Eye (tissue), 1 donor: ENCODE measurements around the gene VMAC.

ENCODE experiments used
- DNase-seq: peaks from one replicate; pipeline ENCODE4 v3.0.0-alpha.2; 2015

VMAC gene

DNA sequence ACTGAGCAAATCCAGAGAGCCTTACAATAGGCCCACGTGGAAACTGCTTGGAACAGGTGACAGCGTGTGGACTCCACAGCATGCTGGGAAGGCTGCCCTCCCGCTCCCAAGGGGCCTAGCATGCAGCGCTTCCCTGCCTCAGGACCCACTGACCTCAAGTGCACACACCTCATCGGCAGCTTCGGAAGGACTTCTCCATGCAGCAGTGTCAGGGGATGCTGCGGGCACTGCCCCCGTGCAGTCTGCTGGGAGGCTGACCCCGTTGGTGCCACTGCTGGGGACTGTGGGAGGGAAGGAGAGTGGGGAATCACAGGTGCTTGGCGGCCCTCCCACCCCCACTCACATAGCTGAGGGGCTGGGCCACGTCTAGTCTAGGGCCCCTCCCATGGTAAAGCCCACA, 26.6 kb downstream of the VMAC start:
- DNase-seq = no peak

DNA sequence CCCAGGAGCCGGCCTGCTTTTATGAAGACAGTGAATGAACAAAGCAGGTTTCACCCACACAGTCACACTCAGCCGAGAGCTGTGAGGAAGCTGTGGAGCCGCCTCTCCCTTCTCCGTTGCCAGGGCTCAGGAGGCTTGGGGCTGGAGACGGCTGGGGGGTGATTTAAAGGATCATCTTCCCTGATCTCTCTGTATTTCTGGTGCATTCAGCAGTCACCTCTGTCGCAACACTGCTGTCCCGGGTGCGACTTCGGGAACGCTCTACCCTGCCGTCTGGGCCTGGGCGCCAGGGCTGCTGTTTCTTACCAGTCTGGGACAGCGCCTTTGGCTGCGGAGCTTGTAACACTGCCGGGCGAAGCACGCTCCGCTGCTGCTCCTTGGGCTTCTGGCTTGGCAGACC, 27.5 kb downstream of the VMAC start:
- DNase-seq = no peak

DNA sequence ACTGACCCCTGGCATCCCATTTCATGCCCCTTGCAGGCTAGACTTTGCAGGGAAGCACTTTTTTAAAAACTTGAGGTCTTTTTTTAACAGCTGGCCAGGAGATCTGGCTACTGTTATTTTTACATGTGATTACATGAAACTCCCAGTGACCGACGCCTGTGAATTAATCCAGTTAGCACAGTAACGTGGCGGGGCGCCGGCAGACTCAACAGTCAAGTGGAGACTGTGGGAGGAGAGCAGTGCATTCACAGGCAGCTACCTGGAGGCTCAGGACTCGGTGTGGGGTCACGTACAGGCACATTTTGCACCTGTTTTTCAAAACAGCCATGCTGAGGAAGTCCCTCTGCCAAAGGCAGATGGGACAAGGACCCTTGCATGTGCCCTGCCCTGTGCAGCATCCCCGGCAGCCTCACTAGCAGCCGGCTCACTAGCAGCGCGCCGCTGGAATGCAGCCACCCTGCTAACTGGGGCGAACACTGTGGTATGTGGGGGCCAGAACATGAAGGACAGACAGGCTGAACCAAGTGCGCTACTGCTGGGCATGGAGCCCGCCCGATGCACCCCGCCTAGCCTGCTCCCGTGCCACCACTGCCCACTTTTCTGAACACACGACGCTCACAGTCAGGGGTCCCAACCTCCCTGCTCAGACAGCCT, 28.1 kb downstream of the VMAC start:
- no peak for DNase-seq

DNA sequence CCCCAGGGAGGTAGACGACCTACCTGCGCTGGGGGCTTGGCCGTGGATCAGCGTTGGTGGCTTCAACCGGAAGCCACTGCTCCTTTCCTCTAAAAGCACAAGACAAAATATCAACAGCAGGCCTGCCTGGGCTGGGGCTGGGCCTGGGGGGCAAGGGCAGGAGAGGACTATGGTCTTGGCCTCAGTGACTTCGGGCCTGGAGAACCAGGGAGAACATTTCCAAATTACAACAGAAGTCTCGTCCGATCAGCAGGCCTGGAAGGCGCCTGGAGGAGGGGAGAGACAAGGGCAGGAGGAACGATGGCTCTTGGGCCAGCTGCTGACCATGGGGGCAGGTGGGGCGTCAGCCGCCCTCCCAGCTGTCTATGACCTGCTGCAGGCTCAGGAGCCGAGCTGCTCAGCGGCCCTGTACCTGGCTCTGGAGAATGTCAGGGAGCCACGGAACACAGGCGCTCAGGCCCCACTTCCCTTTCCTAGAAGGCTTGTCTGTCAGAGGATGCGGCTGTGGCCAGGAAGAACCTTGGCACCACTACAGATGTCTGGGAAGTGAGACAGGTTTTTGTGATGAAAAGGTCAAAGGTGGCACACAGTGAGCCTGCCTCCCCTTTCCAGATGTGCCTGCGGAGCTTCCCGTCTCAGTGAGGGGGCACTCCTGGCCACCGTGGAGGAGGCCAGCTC, 28.9 kb downstream of the VMAC start:
- DNase-seq = no peak

DNA sequence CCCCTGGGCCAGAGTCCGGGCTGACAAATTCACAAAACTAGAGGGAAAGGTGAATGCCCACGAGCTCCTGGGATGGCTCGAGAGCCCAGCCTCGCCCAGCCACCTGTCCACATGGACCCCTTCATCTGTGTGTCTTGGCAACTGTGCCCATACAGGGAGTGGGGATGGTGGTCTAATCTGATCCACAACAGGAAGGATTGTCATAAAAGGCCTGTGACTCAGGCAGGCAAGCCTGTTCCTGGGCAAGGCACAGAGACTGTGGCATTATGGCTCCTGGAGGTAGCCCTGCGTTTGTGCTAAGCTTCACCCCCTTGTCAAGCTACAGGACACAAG, 29.4 kb downstream of the VMAC start:
- DNase-seq = no peak

DNA sequence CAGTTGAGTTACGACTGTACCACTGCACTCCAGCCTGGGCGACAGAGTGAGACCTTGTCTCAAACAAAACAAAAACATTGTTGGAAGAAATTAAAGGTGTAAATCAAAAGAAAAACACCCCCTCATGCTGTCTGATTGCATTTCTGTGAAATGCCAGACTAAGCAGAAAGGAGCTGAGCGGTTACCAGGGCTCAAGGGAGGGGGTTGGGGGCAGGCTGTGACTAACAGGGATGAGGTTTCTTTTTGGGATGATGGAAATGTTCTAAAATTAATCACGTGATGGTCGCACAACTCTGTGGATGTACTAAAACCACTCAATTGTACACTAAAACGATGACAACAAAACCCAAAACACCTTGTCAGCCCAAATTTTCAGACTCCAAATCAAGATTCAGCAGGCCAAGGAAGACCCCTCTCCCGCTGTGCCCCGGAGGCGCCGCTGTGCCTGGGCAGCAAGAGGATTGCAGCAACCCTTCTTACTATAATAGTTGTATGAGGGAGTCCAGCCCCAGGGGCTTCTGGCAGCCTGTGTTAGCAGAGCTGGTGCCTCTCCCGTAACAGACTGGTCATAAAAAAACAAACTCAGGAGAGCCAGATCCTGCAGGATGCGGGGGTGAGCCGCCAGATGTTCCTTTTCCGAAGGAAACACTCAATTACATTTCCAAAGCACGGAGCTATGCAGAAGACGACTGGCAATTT, 30.3 kb downstream of the VMAC start:
- DNase-seq = peak; percentile 53

DNA sequence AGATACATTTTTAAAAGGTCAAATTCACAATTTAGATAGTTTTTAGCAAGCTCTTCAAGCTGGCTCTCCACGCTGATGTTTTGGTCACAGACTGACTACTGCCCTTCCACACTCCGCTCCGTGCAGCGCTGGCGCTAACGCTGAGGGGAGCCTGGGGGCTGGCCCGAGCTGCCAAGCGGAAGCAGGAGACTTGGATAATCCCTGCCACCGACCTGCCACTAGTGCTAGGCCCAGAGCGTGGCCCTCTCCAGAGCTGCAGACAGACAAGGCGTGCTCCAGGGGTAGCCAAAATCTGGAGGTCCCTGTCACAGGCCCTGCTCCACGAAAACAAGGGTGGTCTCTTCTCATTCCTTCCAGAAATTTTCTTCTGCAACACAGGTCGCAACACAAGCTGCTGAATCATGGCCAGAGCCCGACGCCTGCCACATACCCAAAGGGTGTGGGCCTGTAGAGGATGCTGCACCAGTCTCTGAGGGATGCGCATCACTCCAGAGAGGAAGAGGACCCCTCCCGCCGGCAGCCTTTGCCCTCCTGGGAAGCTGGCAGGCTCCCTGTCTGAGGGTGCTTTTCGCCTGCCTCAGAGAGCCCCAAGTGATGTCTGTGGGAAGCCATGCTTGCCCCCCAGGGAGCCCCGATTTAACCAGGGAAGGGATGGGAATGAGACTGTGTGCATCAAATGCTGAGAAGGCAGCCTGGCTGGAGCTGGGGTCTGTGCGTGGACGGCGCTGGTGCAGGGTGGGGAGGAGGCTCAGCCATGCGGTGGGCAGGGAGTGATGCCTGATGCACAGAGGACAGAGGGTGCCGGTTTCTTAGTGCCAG, 31.0 kb downstream of the VMAC start:
- DNase-seq = no peak

DNA sequence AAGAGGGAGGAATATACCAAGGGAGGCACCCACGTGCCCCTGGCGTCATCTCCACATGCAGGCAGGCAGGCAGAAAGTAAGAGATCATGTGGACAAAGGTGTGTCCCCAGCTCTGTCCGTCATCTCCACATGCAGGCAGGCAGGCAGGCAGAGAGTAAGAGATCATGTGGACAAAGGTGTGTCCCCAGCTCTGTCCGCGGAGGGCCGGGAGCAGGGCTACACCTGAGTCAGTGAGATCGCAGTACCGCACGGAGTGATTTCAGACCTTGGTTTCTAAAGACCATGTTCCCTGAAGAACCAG, 31.6 kb downstream of the VMAC start:
- DNase-seq = no peak

DNA sequence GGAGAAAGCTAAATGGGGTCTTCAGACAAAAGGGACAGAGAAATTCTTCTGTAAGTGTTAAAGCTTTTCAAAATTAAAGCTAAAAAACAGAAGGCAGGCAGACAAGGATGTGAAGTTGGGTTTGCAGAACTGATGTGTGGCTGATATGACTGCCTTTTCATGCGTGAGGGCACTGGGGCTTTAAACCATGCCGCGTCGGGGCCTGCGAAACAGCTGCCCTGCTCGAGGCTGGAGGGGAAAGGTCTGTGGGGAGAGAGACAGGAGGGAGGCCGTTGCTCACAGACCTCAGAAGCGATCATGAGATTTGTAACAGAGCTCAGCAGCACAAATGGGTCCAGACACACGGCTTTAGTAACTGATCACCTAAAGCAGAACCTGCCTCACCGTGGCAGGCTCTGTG, 32.9 kb downstream of the VMAC start:
- peak; percentile 62 for DNase-seq

DNA sequence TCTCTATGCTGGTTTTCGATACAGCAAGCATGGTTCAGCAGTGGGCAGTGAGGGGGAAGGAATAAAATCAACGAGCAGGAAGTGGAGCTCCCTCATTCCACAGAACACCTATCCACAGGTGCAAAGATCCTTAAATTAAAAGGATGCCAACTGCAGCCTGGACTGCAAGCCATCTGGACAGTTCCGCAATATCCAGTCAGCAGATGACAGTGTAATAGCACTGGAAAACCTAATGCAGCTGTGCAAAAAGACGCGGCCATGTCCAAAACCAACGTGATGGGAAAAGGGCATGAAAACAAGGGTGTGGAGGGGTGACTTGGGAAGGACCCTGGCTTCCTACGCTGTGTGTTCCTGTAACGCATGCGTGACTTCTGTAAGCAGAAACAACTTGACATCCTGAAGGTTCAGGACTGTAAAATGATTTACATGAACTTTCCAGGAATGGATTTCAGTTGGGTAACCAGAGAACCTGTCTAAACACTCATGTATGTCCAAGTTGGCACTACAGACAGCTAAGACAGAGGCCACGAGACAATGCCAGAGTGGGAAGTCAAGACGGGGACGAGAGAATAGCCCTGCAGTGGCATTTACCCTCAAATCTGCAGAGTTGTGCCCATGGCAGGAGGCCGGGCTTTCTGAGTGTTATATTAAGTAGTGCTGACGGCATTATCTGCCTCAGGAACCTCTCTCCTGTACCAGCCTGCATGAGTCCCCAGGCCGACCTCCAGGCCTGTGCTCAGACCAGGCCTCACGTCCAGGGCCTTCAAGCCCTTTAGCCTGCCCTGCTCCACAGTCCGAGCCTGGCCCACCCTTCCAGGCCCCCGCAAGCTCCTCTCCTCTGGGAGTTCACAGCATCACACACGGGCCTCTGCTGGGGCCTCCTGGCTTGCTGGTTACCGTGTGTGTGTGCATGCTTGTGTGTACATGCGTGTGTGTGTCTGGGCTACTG, 35.9 kb downstream of the VMAC start:
- DNase-seq = no peak

DNA sequence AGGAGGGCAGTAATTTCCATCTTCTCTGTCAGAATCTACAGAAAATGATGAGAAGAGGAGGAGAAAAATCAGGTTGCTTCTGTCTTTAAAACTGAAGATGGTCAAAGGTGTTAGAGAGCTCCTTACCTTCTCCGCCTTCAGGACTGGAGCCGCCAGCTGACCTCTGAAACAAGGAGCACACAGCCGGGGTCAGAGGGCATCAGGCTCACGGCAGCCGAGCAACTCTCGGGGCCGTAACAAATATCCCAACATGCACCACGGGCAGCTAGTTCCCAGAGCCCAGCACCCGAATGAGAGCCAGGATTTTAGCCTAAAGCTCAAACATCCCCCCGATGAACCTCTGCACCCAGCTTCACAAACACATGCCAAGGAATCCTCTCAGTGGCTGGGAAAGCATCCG, 37.0 kb downstream of the VMAC start:
- no peak for DNase-seq

DNA sequence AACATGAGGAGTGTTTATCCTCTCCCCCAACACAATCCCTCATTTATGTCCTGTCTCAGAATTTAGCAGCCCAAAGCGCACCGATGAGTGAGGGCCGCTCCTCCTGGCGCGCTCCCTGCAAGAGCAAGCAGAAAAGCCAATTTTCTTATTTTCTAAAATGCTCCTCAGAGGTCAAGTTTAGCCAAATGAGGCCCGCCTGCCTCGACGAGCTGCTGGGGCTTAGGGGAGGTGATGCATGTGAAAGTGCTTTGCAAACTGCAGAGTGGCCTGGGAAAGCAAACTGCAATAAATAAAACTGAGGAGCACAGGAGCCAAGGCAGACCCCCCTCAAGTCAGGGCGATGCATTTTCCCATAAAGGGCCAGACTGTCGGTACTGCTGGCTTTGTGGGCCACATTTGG, 38.4 kb downstream of the VMAC start:
- DNase-seq = no peak

DNA sequence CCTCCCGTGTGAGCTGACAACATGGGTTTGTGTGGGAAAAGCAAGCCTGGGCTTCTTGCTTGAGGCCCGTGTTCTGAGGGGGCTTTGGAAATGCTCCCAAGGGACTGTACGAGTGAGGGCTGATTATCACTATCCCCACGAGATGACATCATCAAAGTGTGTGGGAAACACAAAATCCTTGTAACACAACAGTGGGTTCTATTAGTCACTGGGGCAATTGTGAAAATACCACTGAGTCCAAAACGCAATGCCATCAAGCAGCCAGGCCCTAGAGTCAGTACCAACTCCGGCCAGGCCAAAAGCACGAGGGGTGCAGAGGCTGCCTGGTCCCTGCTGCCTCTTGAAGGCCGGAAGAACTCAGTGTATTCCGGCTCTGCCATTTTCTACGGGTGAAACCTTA, 39.0 kb downstream of the VMAC start:
- no peak for DNase-seq

DNA sequence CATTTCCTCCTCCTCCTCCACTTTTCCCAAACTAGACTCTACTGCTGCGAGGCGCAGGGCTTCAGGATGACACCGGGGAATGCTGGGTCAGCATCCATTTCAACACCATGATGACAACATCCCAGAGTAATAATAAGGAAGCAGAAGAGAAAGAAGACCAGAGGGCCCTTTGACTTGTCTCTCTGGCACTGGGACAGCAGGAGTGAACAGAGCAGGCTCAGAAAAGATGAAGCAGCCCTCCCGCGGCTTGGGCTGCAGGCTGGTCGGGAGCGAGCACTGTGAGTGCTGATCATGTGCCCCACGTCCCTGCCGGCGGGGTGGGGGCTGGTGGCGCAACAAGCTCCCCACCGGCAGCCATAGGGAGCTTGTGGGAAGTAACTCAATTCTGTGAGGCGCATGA, 42.8 kb downstream of the VMAC start:
- no peak for DNase-seq

DNA sequence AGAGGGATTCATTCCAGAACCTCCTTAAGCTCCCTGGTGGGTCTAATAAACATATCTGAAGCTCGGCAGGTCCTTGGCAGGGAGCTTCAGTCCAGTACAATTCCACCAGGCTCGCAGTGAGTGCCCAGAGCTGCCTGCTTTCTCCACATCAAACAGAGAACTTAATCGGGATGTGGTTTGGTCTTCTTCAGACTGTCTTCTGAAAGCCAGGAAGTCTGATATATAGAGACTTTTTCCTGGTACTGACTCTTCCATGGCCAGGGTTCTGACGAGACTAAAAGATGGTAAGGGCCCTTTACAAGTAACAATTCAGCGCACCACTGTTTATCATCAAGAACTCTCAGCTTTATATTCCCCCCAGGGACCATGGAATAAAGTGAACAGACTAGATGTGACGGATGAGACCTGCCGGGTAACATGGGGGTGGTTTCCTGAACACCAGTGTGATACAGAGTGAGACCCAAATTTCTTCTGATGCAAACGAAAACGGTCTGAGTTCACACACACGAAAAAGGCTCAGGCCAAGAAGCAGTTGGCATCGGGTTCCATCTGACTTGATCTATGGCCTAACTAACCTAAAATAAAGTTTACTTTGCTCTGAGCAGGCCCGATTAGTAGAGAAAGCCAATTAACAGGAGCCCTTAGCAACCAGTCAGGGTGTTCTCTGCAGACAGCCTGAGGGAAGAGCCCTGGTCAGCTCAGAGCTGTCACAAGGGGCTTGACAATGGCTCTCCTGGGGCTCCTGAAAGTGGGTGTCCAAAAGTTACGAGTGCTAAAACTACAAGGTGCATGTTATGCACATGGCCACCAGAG, 44.3 kb downstream of the VMAC start:
- DNase-seq = no peak

DNA sequence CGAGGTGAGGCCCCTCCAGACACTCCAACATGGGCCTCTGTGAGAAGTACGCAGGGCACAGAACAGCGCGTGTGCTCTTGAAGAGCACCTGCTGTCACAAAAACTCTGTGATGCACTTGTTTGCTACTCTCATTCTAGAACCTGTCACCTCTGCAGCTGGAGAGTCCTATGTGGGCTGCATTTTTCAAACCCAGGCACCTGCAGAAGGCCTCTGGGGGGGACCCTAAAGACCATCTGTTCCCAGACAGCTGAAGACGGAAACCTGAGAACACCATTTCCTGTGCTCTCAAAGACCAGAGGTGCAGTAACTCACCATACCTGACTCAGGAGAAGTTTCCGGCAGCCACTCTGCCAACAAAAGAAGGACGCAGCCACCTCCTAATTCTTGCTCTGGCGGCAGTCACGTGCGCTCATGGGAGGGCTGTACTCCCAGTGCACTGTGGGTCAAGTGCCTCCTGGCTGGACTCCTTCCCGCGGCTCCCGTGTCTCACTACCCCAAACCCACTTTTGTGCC, 45.2 kb downstream of the VMAC start:
- no peak for DNase-seq

DNA sequence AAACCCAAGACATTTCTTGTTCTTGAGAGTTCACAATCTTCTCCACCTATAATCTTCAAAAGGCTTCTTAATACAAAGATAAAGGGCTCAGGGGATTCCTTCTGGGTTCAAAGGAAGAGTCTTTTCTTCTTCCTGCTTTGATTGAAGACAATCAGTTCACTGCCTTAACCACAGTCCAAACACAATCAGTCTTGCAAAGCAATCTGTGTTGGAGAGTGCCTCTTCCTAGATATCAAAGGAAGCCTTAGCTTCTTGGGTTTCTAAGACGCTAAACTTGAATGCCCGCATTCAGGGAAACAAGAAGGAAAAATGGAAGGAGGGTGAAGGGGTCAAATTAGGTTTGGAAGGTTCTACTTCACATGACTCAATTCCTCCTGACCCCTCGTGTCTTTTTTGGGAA, 46.1 kb downstream of the VMAC start:
- no peak for DNase-seq

DNA sequence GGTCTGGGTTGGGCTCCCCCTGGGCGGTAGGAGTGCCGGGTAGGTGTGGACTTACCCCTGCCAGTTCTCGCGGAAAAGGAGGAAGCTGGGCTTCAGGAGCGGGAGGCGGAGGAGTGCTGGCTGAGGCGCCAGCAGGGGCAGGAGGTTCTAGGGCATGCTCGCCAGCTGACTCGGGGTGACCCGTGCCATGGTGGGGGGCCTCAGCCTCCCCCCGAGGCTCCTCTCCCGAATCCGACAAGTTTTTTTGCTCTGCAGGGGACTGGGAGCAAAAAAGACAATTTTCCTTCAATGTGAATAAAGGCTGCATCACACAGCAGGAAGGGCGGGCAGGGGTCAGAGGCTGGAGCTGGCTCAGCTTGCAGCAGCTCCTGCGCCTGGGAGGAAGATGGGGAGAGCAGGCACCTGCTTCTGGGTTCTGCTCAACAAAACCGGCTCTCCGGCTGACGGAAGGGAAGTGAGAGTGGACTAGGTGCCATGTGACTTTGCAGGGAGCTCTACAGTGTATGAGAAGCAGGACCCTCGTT, 46.7 kb downstream of the VMAC start:
- peak; percentile 58 for DNase-seq

DNA sequence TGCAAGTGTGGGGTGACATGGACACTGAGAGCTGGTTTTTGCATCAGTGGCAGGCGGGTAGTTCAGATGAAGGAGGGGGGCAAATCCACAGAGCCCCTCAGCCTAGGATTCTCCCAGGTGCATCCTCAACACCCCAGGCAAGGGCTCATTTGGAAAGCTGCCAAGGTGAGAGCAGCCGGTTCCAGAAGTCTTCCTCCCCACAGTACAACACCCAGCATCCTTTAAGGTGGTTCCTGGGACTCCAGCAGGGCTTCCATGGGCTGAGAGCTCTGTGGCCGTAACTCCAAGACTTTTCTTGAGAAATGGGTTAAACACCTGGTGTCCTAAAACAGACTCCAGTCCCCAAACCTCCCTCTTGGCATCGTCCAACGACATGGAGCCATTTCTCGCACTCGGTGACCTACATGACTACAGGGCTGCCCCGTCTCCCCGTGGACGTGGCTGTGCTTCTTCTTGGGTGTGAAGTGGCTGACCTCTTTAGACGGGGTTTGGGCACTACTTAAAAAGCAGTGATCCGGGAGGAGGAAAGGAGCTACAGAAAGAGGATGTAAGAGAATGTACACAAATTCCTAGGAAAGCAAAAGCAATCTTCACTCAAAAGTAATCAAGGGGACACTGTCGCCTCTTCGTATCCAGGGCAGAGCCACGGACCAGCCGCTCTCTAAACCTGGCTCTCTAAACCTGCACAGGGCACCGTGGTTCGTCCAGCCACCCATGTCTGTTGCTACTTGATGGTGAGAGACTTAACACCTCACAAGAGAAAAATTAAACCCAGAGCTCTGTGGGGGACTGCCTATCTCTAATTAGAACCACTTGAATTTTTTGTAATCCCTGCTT, 47.7 kb downstream of the VMAC start:
- DNase-seq = no peak

DNA sequence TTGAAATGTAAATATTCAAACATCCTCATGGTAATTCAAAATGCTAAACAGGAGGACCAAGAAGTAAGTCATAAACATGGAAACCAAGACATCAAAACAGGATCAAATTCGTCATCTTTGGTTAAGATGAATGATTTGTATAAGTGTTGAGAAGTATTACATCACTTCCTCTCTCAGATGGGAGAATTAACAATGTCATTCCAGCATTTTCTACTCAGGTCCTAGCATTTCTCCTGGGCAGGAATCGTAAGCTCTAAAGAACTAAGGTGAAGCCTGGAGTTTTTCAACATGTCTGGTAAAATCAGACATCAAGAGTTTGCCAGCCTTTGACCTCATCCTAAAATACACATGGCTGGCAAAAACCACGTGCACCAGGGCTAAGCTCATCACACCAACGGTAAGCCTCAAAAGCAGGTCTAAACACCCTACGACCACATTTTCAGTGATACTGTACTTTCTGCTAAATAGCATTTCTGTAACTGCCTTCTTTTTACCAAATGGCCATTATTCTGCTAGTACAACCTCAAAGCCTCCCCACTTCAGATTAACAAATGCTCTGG, 48.4 kb downstream of the VMAC start:
- DNase-seq = no peak
